Nucleus accumbens (tissue), 56 donors: ENCODE results near the gene DNAH2.

Experiments used
- DNase-seq, 56 donors: peaks; one replicate each; lab custom pipeline; 2025; lab: John Stamatoyannopoulos, UW

DNAH2 gene

GRCh38 chr17:7715936-7716886 lies 1.3 kb upstream of the DNAH2 start:
- peak in 16 of 56 donors; percentile 5 to 57 (median 32) for DNase-seq

DNA sequence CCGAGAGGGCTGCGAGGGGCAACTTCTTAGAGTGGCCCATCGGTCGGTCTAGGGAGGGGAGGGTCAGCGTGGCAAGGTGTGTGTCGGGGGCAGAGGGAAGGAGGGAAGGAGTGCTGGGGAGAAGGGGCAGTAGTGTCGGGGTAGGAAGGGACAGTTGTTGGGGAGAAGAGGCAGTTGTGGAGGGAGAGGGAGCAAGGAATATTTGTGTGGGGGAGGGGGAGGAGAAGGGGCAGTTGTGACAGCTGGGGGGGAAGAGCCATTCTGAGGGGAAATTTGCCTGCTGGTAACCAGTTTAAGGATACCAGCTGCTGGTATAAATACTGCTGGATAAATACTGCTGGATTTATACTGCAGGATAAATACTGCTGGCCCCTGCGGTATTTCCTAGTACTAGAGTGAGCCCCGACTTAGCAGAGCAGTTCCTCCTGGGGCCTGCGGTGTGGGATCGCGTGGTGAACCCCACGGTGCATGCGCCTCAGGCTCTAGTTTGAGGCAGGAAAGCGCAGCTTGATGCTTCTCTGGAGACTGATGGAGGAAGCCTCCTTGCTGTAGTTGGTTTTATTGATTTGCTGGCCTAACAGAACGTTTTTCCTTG lies 309 bp downstream of the DNAH2 start:
- peak in 27 of 56 donors; percentile 6 to 69 (median 33) for DNase-seq

GRCh38 chr17:7719661-7720060 lies 2.1 kb downstream of the DNAH2 start:
- no peak for DNase-seq

GRCh38 chr17:7720125-7720524 lies 2.6 kb downstream of the DNAH2 start:
- DNase-seq, result no peak

DNA sequence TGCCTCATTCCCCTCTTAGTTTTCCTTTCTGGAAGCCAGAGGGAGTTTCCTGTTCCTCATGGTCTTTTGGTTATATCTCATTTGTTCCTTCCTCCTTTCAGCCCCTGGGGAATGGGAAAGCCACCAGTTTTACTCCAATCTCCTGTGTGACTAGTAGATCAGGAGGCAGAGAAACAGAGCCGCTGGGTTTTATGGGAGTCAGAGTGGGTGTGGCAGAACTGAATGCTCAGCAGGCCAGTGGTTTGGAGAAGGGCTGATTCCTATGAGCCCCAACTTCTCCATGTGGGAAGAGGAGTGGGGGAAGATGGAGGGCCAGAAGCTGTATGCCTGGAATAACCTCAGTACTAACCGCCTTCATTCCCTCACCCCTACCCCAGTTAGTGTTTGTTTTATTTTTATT lies 4.1 kb downstream of the DNAH2 start:
- DNase-seq, result no peak

DNA sequence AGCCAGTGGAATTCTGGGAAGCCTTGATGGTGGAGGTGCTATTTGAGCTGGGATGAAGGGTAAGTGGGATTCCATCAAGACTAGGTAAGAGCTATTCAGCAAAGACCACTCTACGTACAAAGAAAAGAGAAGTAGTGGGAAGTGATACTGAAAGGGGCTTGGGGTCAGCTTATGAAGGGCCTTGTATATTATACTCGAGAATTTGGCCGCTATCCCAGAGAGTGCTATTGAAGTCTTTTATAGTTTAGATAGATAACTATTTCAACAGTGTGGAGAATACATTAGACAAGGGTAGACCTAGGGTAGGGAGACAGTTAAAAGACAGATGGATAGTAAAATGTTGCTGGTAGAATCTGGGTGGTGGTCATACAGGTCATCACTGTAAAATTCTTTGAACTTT lies 10.3 kb downstream of the DNAH2 start:
- DNase-seq, result no peak

- no peak for DNase-seq
These were observed 12.3 kb downstream of the DNAH2 start for GRCh38 chr17:7729816-7730215.

- DNase-seq, result no peak
These were observed 15.5 kb downstream of the DNAH2 start for GRCh38 chr17:7732981-7733539.

- DNase-seq, result no peak
These were observed 20.1 kb downstream of the DNAH2 start for GRCh38 chr17:7737601-7738000.

GRCh38 chr17:7739746-7740145 lies 22.2 kb downstream of the DNAH2 start:
- no peak for DNase-seq

GRCh38 chr17:7740481-7741001 lies 23.0 kb downstream of the DNAH2 start:
- no peak for DNase-seq

DNA sequence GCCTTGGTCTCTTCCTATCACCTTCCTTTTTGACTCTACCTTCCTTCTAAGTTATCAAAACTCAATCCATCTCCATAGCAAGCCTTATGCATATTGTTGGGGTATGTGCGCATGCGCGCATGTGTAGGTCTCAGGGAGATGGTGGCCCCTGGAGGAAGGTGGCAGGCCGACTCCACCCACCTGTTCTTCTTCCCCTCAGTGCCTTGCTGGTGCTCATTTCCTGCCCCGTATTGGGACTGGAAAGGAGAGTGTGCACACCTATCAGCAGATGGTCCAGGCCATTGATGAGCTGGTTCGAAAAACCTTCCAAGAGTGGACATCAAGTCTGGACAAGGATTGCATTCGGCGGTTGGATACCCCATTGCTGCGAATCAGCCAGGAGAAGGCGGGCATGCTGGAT lies 25.2 kb downstream of the DNAH2 start:
- DNase-seq, result no peak

GRCh38 chr17:7744416-7744815 lies 26.9 kb downstream of the DNAH2 start:
- DNase-seq, result no peak

- DNase-seq, result no peak
These were observed 28.4 kb downstream of the DNAH2 start for GRCh38 chr17:7745748-7746470.

DNA sequence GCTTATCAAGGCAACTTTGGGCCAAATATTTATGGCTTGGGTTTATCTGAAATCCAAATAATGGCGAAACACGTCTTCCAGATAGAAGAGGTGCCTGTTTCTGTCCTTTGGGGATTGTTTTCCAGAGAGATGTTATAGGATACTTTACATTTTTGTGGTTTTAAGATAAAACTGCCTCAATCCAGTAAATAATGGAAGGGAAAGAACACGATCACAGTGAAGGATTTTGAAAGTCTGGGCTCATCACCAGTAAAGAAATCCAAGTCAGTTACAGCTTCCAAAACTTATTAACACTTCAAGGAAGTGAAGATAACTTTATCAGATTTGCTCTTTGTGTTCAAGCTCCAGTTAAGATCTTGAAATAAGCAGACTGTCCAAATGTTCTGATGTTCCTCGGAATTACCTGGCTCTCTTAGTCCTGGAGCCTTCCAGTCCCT lies 30.1 kb downstream of the DNAH2 start:
- DNase-seq, result no peak

- DNase-seq, result no peak
These were observed 30.7 kb downstream of the DNAH2 start for GRCh38 chr17:7748076-7748775.

- no peak for DNase-seq
These were observed 32.8 kb downstream of the DNAH2 start for GRCh38 chr17:7750321-7750821.

- DNase-seq, result no peak
These were observed 37.1 kb downstream of the DNAH2 start for GRCh38 chr17:7754656-7755055.

GRCh38 chr17:7755095-7755890 lies 37.7 kb downstream of the DNAH2 start:
- DNase-seq, result no peak
